HG03045 (cell line): ENCODE data around the gene FLNB.
"Not testable (repeated sequence)": the region's sequence is repeated elsewhere in the genome, so short reads cannot be mapped to it uniquely, and the experiment has no call there.

ENCODE experiments used
- ATAC-seq: cut with Tn5 transposase; IDR thresholded peaks from one replicate; pipeline ENCODE4 v1.9.1; 2021; ENCODE audit warnings: mild to moderate bottlenecking, moderate library complexity; ENCODE audit not compliant: unreplicated experiment

Gene FLNB

DNA sequence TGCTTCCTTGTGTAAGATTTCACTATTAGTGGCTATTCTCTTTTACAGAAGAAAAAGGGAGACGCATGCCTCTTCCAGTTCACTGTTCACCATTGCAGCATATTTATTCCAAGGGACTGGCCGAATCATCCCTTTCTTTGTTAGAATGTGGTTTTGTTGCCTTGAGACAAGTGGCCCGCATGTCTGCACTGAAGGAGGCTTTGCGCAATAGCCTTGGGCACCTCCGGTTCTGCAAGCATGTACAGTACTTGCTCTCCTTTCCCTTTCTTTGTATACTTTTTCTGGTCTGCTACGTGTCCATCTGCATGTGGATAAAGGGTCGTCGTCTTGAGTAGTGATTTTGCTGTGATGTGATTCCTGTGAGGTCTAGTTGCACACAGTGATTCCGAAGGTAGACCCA, 43.0 kb downstream of the FLNB start:
- ATAC-seq = no peak

DNA sequence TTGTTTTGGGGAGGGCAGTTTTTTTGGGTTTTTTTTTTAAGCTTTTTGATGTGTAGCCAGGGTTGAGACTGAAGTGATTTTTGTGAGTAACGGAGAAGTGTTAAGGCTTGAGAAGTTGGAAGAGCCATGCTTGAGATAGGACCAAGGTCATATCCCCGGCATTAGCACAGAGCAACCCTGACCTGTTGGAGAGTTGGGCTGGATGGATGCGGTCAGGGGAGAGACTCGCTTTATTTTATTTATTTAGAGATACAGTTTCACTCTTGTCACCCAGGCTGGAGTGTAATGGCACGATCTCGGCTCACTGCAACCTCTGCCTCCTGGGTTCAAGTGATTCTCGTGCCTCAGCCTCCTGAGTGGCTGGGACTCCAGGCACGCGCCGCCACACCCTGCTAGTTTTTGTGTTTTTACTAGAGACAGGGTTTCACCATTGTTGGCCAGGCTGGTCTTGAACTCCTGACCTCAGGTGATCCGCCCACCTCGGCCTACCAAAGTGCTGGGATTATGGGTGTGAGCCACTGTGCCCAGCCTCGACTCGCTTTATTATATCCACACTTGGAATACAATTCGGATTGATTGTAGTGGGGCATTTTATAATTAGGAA, 43.5 kb downstream of the FLNB start:
- ATAC-seq = not testable (repeated sequence)

DNA sequence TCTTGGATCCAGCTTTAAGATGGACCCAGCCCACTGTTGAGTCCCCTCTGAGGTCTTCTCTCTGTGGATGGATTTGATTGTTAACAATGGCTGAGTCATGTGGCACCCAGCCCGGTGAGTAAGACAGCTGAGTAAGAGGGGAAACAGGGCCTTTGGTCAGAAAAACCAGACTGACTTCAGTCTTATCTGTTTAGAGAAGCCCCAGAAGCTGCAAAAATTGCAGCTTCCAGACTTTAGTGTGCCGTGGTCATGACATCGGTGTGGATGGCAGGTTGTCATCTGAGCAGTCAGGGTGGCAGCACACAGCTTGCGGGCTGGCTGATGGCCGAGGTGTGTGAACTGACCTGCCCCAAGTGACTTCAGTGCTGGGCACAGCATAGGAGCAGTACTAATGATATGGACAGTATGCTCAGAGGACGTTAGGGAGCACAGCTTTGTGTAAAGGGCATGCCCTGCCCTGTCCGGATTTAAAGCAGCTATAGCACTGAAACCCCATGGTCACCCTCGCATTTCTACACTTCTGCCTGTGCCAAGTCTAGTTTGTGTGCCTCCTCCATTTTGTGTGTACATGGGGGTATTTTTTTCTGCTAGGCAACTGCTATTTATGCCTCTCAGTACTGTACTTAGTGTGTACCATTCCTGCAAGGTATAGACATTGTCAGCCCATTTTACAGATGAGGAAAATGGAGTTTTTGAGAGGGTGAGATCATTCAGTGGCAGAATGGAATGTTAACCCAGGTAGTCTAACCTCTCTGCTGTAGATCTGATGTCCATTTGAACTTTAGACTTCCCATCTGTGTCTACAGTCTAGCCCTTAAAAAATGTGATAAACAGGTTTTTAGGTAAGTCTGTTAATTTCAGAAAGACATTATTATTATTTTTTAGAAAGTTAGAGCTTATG, 44.4 kb downstream of the FLNB start:
- ATAC-seq = no peak

DNA sequence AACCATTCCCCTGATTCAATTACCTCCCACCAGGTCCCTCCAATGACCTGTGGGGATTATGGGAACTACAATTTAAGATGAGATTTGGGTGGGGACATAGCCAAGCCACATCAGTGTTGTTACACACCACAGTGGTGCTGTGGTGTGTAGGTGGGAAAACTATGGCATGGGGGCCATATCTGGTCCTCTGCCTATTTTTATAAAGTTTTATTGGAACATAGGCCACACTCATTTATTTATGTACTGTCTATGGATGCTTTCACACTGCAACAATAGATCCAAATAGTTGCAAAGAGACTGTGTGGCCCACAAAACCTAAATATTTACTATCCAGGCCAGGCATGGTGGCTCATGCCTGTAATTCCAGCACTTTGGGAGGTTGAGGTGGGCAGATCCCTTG, 46.4 kb downstream of the FLNB start:
- ATAC-seq = no peak

DNA sequence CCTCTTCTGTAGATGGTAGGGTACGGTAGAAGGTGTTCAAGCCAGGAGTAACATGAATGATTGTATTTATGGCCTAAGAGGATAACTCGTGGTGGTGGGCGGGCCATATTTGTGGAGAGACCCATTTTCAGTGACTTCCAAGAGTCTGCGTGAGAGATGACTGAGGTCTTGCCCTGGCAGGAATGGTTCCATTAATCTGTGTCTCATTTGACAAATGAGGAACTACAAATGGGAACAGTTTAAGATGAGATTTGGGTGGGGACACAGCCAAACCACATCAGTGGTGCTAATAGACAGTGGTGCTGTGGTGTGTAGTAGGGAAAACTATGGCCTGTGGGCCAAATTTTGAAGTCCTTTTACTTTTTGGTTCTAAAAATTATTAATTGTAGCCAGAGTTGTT, 47.1 kb downstream of the FLNB start:
- ATAC-seq = no peak

DNA sequence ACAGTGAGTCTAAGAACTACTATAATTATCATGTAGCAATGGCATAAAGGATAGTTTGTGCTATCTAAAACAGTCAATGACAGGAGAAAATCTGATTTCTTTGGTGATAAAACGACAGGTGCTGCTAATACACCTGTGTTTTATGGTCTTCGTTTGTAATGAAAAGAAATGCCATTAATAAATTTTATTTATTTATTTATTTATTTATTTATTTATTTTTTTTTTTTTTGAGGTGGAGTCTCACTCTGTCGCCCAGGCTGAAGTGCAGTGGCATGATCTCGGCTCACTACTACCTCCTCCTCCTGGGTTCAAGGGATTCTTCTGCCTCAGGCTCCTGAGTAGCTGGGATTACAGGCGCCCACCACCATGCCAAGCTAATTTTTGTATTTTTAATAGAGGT, 47.7 kb downstream of the FLNB start:
- not testable (repeated sequence) for ATAC-seq

DNA sequence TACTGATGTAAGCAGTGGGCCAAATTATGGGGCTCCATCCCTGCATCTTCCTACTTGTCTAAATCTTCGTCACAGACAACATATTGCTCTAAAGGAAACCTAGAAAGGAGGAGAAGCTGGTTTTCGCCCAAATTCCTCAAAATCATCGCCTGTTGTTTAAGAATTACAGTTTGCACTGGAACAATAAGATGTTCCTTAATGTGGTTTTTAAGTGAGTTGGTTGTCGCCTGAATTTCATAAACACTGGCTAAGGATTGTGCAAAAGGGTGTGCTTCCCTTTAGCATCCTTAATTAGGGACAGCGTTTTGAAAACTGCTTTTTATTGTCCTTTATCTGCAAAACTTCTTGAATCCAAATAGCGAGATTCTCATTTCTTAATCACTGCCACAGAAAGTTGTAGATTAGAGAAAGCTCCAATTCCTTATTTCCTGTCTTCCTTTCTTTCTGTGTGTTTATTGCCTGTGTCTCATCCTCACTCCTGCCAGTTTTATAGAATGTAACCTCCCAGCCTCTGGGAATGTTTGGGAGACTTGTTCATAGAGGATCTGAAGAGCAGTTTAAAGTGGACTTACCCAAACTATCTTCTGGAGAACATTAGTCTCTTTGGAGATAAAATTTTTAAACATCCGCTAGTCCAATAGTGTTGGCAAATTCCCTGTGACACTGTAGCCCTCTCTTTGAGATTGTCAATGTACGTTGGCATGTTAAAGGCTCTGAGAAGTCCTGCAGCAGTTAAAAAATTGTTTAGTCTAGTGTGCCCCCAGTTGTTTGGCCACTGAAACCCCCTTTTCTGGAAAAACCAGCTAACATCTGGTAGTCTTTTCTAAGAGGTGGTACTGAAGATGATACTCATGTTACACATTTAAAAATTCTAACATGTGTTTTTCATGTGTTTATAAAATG, 50.4 kb downstream of the FLNB start:
- no peak for ATAC-seq

DNA sequence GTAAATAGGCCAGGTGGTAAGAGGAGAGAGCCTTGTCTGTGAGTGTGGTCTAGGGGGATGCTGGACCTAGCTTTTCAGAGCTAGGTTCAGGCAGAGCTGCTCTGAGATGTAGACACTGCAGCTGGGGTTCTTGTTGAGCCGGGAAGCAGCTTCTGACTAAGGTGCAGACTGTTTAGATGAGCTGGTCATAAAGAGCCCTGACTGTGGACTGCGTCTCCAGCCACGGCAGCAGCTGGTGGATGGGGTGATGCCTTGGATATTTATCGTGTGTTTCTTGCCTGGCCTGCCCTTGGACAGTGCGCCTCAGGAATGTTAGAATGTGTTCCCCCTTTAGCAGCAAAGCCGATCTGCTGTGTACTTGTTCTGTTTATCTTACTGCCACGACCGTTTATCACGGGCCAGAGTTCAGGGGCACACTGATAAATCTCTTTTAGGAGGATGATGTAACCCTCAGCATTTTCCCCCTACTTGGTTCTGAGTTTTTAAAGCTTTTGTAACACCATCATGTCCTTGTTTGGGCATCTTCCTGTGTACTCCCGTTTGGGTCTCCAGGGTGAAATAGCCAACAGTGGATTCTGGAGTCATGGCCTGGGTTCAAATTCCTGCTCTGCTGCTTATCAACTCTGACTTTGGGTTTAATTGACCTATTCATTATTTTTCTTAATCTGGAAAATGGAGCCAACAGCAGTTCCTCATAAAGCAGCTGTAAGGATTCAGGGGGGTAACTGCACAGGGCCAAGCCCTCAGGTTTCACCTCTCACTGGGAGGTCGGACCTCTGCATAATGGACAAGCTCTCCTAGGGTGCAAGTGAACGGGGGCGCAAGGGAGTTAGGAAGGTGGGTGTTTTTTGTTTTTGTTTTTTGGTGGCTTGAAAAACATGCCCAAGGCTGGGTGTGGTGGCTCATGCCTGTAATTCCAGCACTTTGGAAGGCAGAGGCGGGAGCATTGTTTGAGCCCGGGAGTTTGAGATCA, 51.4 kb downstream of the FLNB start:
- no peak for ATAC-seq

DNA sequence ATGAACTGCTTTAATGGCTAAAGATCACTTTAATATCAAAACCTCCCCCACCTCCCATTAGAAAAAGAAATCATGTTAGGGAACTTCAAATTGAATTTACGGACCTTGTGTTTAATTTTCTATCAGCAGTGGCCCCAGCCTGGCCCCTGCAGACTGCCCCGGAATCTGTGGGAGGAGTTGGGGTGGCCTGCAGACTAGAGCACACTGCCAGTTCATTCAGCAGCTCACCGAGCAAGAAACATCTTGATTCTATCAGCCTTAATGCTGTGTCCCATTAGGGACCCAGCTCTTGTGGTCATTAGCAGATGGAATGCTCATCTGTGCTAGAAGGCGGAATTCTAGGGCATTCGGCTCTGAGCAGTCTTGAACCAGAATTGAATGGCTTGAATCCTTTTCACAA, 54.2 kb downstream of the FLNB start:
- no peak for ATAC-seq

DNA sequence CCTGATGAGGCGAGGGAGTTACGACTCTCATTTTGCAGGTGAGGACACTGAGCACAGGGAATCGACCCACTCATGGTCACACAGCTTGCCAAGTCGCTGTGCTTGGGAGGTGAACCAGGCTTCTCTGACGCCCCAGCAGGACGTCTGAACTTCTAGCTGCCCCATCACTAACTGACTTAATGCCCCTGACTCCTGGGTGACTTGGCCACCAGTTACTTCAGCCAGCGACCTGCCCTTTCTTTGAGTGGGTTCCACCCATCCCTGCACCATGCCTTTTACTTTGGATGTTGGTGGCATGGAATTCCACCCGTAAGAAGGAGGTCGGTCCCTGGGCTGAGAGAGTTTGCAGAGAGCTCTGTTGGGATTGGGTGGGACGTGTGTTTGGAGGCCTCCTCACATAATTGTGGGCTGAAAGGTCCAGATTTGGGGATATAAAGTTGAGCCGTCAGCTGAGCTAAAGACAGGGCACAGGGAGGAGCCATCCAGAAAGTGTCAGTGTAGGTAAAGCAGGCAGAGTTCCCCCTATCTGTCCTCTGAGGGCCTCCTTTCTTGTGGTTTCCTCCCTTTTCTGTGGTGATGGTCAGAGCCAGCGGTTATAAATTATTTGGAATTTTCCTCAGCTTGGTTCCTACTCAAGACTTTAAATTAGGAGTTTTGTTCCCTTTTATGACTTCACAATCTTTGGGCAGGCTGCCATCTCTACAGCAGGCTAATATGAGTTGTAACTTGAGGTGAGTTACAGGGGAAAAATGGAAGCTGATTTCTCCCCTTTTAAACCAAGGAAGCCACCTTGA, 55.0 kb downstream of the FLNB start:
- ATAC-seq = no peak

DNA sequence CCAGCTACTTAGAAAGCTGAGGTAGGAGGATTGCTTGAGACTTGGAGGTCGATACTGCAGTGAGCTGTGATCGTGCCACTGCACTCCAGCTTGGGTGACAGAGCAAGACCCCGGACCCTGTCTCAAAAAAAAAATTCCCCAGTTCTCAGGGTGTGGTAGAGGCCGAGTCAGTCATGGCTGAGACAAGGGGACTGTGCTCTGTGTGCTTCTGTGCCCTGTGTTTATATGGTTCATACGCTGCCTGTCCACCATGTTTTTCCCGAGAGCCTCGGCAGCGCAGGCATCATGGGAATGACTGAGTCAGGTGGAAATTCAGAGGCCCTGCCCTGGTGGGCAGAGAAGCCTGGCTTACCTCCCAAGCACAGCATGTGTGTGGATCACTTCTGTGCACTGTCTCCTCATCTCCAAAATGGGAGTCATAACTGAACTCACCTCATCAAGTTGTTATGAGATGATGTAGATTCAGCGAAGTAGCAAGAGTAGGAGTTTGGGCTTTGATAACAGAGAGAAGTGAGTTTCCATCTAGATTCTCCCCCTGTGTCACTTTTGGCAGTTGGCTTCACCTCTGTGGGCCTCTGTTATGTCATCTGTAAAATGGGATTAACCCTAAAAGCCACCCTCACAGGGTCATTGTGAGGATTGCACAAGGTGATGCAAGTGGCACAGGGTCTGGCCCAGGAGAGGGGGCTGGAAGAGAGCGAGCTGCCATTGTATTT, 56.9 kb downstream of the FLNB start:
- ATAC-seq = no peak

DNA sequence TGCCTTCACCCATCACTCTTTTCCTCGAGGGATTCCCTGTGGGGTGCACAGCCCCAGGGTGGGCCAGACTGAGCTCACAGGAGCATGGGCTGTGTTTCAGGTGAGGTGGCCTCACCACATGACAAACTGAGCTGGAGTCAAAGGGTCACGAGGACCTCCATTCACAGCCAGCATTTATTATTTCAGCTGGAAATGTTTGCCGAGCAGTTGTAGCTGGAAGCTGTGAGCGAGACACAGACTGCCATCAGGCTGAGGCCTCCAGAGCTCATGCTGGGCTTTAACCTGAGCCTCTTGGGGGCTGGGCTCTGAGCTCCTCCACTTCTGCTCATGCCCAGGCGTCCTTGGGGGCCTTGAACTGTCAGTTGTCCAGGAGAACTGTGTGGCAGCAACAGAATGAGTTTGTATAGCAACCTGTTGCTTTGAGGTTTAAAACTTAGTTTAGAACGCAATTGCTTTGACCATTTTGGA, 57.5 kb downstream of the FLNB start:
- ATAC-seq = no peak

DNA sequence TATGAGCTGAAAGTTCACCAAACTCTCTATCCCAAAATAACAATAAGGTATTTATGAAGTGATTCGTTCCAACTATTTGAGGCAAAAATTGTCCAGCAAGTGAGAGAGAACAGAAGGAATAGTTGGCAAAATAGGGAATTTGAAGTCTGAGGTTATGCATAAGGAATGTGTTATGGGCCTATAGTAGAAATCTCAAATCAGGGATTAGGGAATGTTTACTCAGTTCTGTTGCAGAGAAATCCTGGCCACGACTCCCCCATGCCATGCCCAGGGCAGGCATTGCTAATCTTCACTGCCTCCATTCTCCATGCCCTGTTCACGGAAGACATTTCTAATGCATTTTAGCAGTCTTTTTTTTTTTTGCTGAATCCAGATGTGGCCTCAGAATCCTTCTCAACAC, 58.6 kb downstream of the FLNB start:
- ATAC-seq = no peak

DNA sequence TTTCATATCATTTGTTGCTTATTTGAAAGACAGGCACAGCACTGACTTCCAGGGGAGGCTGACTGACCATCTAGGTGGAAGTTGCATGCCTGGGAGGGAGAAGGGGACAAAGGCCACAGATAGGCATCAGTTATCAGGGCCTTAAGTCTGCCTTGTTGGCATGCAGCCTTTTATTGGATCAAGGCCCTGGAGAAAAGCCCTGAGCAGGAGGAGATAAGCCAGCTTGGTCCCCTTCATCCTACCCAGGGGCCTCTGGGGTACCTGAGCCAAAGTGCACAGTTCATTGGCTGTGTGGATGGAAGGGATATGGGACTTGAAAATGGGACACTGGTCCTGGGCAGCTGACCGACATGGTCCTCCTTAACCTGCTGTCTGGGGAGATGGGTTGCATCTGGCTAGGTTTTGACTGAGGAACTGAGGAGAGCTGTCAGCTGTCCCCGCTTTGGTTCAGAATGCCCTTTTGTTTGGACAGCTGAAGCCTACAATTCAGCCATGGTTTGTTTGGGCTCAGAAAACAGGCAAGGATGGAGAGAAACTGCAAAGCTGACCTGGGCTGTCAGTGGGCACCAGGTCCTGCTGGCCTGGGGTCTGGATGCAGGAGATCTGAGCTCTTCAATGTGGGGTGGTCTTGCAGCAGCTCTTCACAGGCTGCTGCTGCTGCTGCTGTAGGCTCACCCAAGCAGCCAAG, 60.0 kb downstream of the FLNB start:
- no peak for ATAC-seq

DNA sequence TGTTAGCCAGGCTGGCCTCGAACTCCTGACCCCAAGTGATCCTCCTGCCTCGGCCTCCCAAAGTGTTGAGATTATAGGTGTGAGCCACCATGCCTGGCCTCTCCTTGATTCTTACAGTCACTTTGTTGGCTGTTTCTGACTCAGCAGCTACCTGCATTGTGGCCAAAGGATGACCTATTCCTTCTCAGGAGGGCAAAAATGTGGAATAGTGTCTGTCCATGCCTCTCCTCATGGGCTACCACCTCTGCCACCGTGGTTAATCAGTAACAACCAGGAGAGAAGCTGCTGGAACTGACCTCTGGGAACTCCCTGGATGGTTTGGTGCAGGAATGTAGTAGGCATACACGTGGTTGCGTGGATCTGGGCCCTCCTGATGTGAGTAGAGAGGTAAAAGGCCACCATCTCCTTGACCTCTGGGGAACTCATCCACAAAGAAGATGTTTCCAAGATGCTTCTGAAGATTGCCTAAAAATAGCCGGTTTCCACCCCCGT, 63.3 kb downstream of the FLNB start:
- no peak for ATAC-seq

DNA sequence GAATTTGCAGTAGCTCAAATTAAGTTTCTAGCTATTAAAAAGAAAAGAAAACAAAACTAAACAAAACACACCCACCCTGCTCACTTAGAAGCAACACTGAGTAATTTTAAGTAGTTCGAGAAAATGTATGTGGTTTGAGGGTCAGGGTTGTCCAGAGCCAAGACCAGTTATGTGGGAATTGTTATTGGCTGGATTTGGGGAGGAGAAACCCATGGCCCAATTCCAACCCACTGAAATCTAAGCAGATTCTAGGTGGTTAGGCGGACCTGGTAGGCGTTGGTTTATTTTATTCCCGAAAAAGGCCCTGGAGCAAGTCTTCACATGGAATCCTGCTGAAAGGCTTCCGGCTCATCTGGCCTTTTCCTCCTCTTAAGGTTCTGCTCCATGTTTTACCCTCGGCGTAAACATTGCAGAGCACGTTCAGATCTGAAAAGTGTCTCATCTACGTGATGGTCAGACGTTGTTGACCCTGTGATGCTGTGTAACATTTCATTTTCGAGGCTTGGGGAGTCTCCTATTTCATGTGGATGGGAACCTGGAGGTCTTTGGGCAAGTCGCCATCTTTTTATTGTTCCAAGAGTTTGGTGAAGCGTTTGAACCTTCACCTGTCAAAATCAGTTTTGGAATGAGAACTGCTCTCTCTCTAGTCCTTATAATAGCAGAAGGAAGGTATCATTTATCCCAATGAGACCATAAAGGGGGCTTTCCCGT, 64.0 kb downstream of the FLNB start:
- no peak for ATAC-seq

DNA sequence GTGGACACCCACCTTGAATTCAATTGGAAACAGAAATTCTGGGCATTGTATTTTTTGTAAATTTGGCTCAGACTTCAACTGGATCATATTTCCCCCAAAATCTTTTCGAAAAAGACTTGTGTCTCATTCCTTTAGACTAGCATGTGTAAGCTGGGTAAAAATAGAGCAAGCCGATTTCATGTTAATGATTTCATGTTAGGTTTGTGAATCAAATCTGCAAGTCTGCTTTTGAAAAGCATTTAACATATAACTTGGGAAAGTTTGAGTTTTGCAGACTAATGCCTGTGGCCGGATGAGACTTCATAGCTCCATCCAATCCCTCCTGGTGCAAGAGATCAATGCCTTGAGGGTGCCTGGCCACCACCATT, 64.5 kb downstream of the FLNB start:
- ATAC-seq = no peak
